RWPE2 (cell line): ENCODE data around the gene TGIF2.

Experiments used
- ATAC-seq: fragments of 200-7000 bp; cut with Tn5 transposase; 3 replicates; pipeline ENCODE4 v1.9.1; 2021; ENCODE audit warnings: low read depth
- DNase-seq: peaks from one replicate; pipeline ENCODE4 v3.0.0-alpha.2; 2020; ENCODE audit warnings: low spot score
- H3K27ac ChIP-seq: fragments of 450-650 bp; 2 replicates; pipeline ENCODE4 v1.5.1; 2017; ENCODE audit warnings: mild to moderate bottlenecking; ENCODE audit not compliant: poor library complexity, severe bottlenecking
- H3K27me3 ChIP-seq: fragments of 250-450 bp; sonication (Bioruptor Pico); 2 replicates; pipeline ENCODE4 v1.5.1; 2021; ENCODE audit warnings: mild to moderate bottlenecking, moderate library complexity; ENCODE audit not compliant: insufficient read depth, poor library complexity, severe bottlenecking
- H3K36me3 ChIP-seq: fragments of 250-450 bp; sonication (Bioruptor Pico); 2 replicates; pipeline ENCODE4 v1.5.1; 2020; ENCODE audit warnings: low read depth, mild to moderate bottlenecking, moderate library complexity
- H3K4me1 ChIP-seq: fragments of 250-450 bp; sonication (Bioruptor Pico); 2 replicates; pipeline ENCODE4 v1.5.1; 2021; ENCODE audit warnings: mild to moderate bottlenecking, moderate library complexity; ENCODE audit not compliant: insufficient read depth, poor library complexity, severe bottlenecking
- H3K4me3 ChIP-seq: fragments of 250-450 bp; sonication (Bioruptor Pico); 2 replicates; pipeline ENCODE4 v1.5.1; 2021; ENCODE audit warnings: mild to moderate bottlenecking, moderate library complexity; ENCODE audit not compliant: severe bottlenecking
- H3K9me3 ChIP-seq: fragments of 250-450 bp; sonication (Bioruptor Pico); 2 replicates; pipeline ENCODE4 v1.5.1; 2021; ENCODE audit warnings: mild to moderate bottlenecking, moderate library complexity; ENCODE audit not compliant: severe bottlenecking
- TF ChIP-seq, protein P1 (sequence below): fragments of 450-650 bp; IDR thresholded peaks from one replicate; pipeline ENCODE4 v1.5.1; 2017; ENCODE audit warnings: mild to moderate bottlenecking, moderate library complexity; ENCODE audit not compliant: poor library complexity, severe bottlenecking

TGIF2 gene

DNA sequence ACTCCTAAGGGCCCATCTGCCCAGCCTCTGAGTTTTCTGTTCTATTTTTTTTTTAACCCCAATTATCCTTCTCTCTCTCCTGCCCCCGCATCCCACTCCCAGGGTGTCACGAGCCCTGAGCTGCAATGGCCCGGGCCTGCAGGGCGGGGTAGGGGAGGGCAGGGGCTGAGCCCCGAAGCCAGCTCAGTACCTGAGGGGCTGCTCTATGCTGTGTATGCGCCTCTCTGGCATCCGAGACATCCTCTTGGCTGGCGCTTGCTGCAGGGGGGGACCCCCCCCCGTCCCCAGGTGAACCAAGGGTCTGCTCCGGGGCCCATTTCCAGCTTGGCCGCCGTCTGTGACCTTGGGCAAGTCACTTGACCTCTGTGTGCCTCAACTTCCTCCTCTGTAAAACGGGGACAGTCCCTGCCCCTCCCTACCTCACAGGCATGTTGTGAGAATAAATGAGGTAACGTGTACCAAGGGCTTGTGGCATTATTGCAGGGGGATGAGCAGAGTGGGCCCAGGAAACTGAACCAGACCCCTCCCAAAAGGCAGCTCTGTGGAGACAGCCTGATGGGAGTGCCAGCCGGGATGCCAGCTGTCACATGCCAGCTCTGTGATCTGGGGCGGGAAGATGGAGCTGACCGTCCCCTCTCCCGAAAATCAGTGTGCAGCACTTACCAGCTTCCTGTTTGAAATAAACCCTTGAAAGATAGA is 45.1 kb upstream of the TGIF2 start:
- H3K9me3 ChIP-seq = no peaks in the 10 kb centered on the region
- no peak overlapping the region for H3K27ac ChIP-seq
- no peak overlapping the region for H3K4me3 ChIP-seq
- peaks cover 44% of the 10 kb centered on the region for H3K36me3 ChIP-seq
- no peaks in the 10 kb centered on the region for H3K4me1 ChIP-seq
- ATAC-seq (no peak), DNase-seq (peak; percentile 68)
- no peaks in the 10 kb centered on the region for H3K27me3 ChIP-seq
- TF ChIP-seq, protein P1, sequence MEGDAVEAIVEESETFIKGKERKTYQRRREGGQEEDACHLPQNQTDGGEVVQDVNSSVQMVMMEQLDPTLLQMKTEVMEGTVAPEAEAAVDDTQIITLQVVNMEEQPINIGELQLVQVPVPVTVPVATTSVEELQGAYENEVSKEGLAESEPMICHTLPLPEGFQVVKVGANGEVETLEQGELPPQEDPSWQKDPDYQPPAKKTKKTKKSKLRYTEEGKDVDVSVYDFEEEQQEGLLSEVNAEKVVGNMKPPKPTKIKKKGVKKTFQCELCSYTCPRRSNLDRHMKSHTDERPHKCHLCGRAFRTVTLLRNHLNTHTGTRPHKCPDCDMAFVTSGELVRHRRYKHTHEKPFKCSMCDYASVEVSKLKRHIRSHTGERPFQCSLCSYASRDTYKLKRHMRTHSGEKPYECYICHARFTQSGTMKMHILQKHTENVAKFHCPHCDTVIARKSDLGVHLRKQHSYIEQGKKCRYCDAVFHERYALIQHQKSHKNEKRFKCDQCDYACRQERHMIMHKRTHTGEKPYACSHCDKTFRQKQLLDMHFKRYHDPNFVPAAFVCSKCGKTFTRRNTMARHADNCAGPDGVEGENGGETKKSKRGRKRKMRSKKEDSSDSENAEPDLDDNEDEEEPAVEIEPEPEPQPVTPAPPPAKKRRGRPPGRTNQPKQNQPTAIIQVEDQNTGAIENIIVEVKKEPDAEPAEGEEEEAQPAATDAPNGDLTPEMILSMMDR = no peak

- no peaks in the 10 kb centered on the region for H3K4me1 ChIP-seq
Observed at GRCh38 chr20:36528875-36529417, 44.5 kb upstream of the TGIF2 start.

GRCh38 chr20:36532388-36532787 is 41.0 kb upstream of the TGIF2 start:
- Histone ChIP-seq H3K4me1 (no peaks in the 10 kb centered on the region), H3K27ac (no peak overlapping the region), H3K9me3 (no peaks in the 10 kb centered on the region), H3K27me3 (no peaks in the 10 kb centered on the region), H3K36me3 (peaks cover 5% of the 10 kb centered on the region), H3K4me3 (no peak overlapping the region)
- peak; percentile 86 for DNase-seq
- TF ChIP-seq, protein P1 = no peak
- ATAC-seq = peak; percentile 7

More at GRCh38 chr20:36528875-36529417, 44.5 kb upstream of the TGIF2 start:
- H3K9me3 ChIP-seq = no peaks in the 10 kb centered on the region
- peaks cover 38% of the 10 kb centered on the region for H3K36me3 ChIP-seq
- no peaks in the 10 kb centered on the region for H3K27me3 ChIP-seq
- DNase-seq (peak; percentile 65), ATAC-seq (no peak)
- TF ChIP-seq, protein P1 = no peak
- no peak overlapping the region for H3K4me3 ChIP-seq
- no peak overlapping the region for H3K27ac ChIP-seq

- TF ChIP-seq, protein P1 = no peak
- H3K27me3 ChIP-seq = no peaks in the 10 kb centered on the region
- H3K9me3 ChIP-seq = no peaks in the 10 kb centered on the region
- no peak overlapping the region for H3K27ac ChIP-seq
- no peaks in the 10 kb centered on the region for H3K4me1 ChIP-seq
- peak; percentile 70 for DNase-seq
- ATAC-seq = peak; percentile 24
- no peak overlapping the region for H3K4me3 ChIP-seq
- H3K36me3 ChIP-seq = peaks cover under 1% of the 10 kb centered on the region; the same call in 1 of the 2 replicates
Observed at GRCh38 chr20:36532822-36533221, 40.6 kb upstream of the TGIF2 start.
